GM12872 (cell line): ENCODE data around the gene PRKCH.

ENCODE experiments used
- CTCF ChIP-seq: IDR thresholded peaks from 3 replicates; pipeline ENCODE4 v1.5.1; 2011; ENCODE audit warnings: low read depth, mild to moderate bottlenecking, low read length, moderate library complexity; ENCODE audit not compliant: insufficient read depth

PRKCH gene

GRCh38 chr14:61587081-61587713, 265.8 kb downstream of the PRKCH start:
- TF ChIP-seq CTCF, result no peak

DNA sequence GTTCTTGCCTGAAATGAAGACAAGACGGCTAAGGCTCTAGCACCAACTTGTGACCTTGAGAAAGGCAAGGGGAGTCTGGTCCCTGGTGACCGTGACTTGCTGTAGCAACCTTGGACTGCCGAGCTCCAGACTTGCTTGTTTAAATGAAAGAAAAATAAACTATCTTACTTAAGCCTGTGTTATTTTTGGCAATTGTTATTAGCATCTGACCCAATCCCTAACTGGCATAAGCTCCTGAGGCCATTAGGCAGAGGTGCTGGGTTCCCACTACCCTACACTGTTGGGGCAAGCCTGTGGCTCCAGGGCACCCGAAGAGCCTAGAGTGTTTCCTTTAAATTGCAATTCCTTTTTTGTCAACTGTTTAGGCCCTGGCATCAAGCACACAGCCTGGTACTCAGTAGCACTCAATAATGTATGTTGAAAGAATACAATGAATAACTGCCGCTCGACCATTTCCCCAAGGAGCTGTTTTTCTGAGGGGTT, 267.1 kb downstream of the PRKCH start:
- TF ChIP-seq CTCF, result no peak

- no peak for TF ChIP-seq CTCF
These were observed 268.6 kb downstream of the PRKCH start for GRCh38 chr14:61589691-61590581.

DNA sequence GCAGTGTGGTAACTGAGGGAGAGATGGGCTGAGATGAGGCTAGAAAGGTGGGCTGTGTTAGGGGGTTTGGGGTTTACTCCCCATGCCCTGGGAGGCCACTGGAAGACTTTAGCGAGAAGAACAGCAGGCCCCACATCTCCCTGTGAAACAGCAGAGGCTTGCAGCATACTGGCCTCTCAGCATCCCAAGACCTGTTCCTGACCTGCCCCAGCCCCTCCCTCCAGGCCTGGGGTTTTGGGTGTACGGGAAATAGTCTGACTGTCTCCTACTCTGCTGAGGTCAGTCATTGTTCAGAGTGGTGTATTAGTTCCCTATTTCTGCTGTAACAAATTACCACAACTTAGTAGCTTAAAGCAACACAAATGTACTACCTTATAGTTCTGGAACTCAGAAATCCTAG, 270.5 kb downstream of the PRKCH start:
- TF ChIP-seq CTCF, result no peak

GRCh38 chr14:61593330-61593729, 272.0 kb downstream of the PRKCH start:
- no peak for TF ChIP-seq CTCF

DNA sequence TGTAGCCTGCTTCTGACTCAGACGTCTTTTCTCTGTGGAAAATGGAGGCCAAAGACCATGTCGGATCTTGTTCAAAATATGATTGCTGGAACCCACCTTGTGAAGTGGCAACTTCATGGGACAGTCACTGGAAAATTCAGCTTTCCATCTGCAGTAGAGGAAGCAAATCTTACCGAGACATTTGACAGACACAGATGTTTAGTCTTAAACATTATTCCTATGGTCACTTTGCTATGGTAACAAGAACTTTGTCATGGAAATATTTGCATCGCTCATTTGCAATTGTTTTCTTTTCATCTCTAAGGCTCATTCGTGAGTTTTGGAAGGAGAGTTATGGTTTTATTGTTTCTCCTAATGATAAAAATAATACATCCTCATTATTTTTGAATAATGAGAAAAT, 275.6 kb downstream of the PRKCH start:
- TF ChIP-seq CTCF, result no peak

DNA sequence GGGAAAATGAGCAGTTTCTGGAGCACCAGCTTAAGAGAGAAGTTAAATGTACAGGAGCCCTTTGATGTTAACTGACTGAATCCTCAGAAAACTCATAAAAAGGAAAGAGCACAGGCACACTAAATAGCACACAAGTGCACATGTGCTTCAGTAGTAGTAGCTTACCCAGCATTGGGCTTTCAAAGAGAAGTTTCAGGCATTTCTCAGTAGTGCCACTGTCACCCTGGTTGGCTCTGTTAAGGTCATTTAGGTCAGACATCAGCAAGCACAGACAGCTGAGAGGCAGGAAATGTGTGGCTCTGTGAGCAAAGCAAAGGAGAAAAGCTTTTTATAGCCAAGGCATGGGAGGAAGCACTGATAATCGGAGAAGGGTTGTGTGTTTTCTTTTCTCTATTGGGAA, 277.6 kb downstream of the PRKCH start:
- TF ChIP-seq CTCF, result no peak
